Right lobe of liver (tissue), 4 donors: ENCODE data around the gene INTS12.

Experiments
- CTCF ChIP-seq, 4 donors: fragments of 200-600 bp in 3 of 4; fragments of 450-650 bp in 1 of 4; IDR thresholded peaks; one replicate each; pipeline versions ENCODE4 v1.5.1 to v1.8.0; 2016 to 2022; ENCODE audit warnings: antibody characterized with exemption in 4 of 4, mild to moderate bottlenecking in 2 of 4
- POLR2A ChIP-seq: fragments of 450-650 bp; IDR thresholded peaks from one replicate; pipeline ENCODE4 v1.6.1; 2017; ENCODE audit warnings: antibody characterized with exemption, mild to moderate bottlenecking
- donor health status: DM: no; HTN: no; CAD: no.
- donor health status: DM: no; HTN: no; CAD: no.
- donor health status: DM: no; HTN: yes; CAD: no.

- no peak for TF ChIP-seq CTCF (IDR thresholded peaks at IDR 0.05)
- no peak for TF ChIP-seq POLR2A
Observed at GRCh38 chr4:105719204-105719603, 10.7 kb upstream of the INTS12 start.
